ENCODE results near the gene INTS11. TPM values are rescaled to one million over a fixed set of nuclear protein-coding genes. Genes with fewer than 3 reads are reported as not detected.

The INTS11 gene
- total and polyA plus RNA-seq, 9 of the 15 experiments (the other 6 are each of a cell fraction or from before 2014, with no cell fraction given), result 3.6 to 183 (median 110) TPM

DNA sequence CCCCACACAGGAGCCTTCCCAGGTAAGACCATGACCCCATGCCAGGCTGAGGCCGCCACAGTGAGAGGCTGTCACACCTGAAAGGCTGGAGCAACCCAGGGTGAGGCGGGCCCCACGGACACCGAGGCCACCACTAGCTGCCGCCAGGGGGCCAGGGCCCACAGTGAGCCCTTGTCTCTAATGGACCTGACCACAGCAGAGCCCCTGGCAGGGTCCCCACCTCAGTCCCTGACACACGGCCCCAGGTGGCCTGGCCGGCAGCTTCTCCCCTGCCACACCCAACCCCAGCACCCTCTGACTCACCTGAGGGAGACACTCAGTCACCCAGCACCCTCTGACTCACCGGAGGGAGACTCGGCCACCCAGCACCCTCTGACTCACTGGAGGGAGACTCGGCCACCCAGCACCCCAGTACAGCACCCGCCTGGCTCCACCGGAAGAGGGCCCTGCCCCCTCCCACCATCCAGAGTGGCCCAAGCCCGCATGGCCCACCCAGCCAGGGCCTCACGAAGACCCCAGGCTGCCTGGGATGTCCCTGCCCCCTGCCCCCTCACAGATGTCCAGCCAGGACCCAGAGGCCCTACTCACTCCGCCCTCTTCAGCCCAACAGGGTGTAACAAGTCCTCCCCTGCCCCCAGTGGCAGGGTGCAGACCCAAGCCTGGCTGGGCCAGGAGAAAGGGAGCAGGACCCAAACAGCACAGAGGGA lies 20.3 kb upstream of the INTS11 start (continued):
- TF ChIP-seq, protein P1, sequence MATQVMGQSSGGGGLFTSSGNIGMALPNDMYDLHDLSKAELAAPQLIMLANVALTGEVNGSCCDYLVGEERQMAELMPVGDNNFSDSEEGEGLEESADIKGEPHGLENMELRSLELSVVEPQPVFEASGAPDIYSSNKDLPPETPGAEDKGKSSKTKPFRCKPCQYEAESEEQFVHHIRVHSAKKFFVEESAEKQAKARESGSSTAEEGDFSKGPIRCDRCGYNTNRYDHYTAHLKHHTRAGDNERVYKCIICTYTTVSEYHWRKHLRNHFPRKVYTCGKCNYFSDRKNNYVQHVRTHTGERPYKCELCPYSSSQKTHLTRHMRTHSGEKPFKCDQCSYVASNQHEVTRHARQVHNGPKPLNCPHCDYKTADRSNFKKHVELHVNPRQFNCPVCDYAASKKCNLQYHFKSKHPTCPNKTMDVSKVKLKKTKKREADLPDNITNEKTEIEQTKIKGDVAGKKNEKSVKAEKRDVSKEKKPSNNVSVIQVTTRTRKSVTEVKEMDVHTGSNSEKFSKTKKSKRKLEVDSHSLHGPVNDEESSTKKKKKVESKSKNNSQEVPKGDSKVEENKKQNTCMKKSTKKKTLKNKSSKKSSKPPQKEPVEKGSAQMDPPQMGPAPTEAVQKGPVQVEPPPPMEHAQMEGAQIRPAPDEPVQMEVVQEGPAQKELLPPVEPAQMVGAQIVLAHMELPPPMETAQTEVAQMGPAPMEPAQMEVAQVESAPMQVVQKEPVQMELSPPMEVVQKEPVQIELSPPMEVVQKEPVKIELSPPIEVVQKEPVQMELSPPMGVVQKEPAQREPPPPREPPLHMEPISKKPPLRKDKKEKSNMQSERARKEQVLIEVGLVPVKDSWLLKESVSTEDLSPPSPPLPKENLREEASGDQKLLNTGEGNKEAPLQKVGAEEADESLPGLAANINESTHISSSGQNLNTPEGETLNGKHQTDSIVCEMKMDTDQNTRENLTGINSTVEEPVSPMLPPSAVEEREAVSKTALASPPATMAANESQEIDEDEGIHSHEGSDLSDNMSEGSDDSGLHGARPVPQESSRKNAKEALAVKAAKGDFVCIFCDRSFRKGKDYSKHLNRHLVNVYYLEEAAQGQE (IDR thresholded peaks at IDR 0.05; ENCODE audit: borderline replicate concordance), result no peak
- TF ChIP-seq, protein P1 (CRISPR knock-in tag; IDR thresholded peaks at IDR 0.05; ENCODE audit: low read depth), result no peak
- TF ChIP-seq BRD4 (IDR thresholded peaks at IDR 0.05) (no peak), RB1 (IDR thresholded peaks at IDR 0.05; ENCODE audit: low read depth) (0 out of 2 replicates have a peak, but pooled peaks have one; percentile 28), JUN (IDR thresholded peaks at IDR 0.05; ENCODE audit: borderline replicate concordance, low read depth, low read length) (peak; percentile 91), JUN (CRISPR knock-in tag; IDR thresholded peaks at IDR 0.05; ENCODE audit: borderline replicate concordance) (peak; percentile 93; the same call in 1 of the 2 replicates), L3MBTL2 (IDR thresholded peaks at IDR 0.05) (no peak), SRSF7 (optimal IDR thresholded peaks at IDR 0.05; ENCODE audit: low read depth, low read length) (no peak), ZNF384 (IDR thresholded peaks at IDR 0.05; ENCODE audit: low read depth, low read length) (no peak)
- TF ChIP-seq, protein P2, sequence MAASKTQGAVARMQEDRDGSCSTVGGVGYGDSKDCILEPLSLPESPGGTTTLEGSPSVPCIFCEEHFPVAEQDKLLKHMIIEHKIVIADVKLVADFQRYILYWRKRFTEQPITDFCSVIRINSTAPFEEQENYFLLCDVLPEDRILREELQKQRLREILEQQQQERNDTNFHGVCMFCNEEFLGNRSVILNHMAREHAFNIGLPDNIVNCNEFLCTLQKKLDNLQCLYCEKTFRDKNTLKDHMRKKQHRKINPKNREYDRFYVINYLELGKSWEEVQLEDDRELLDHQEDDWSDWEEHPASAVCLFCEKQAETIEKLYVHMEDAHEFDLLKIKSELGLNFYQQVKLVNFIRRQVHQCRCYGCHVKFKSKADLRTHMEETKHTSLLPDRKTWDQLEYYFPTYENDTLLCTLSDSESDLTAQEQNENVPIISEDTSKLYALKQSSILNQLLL (CRISPR knock-in tag; IDR thresholded peaks at IDR 0.05; ENCODE audit: borderline replicate concordance), result no peak
- TF ChIP-seq, protein P3, sequence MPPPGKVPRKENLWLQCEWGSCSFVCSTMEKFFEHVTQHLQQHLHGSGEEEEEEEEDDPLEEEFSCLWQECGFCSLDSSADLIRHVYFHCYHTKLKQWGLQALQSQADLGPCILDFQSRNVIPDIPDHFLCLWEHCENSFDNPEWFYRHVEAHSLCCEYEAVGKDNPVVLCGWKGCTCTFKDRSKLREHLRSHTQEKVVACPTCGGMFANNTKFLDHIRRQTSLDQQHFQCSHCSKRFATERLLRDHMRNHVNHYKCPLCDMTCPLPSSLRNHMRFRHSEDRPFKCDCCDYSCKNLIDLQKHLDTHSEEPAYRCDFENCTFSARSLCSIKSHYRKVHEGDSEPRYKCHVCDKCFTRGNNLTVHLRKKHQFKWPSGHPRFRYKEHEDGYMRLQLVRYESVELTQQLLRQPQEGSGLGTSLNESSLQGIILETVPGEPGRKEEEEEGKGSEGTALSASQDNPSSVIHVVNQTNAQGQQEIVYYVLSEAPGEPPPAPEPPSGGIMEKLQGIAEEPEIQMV (tag; conservative IDR thresholded peaks at IDR 0.05; ENCODE audit: low read depth), result no peak
- TF ChIP-seq, protein P4, sequence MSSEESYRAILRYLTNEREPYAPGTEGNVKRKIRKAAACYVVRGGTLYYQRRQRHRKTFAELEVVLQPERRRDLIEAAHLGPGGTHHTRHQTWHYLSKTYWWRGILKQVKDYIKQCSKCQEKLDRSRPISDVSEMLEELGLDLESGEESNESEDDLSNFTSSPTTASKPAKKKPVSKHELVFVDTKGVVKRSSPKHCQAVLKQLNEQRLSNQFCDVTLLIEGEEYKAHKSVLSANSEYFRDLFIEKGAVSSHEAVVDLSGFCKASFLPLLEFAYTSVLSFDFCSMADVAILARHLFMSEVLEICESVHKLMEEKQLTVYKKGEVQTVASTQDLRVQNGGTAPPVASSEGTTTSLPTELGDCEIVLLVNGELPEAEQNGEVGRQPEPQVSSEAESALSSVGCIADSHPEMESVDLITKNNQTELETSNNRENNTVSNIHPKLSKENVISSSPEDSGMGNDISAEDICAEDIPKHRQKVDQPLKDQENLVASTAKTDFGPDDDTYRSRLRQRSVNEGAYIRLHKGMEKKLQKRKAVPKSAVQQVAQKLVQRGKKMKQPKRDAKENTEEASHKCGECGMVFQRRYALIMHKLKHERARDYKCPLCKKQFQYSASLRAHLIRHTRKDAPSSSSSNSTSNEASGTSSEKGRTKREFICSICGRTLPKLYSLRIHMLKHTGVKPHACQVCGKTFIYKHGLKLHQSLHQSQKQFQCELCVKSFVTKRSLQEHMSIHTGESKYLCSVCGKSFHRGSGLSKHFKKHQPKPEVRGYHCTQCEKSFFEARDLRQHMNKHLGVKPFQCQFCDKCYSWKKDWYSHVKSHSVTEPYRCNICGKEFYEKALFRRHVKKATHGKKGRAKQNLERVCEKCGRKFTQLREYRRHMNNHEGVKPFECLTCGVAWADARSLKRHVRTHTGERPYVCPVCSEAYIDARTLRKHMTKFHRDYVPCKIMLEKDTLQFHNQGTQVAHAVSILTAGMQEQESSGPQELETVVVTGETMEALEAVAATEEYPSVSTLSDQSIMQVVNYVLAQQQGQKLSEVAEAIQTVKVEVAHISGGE (CRISPR knock-in tag; IDR thresholded peaks at IDR 0.05), result no peak

Measured in K562 (cell line).